IPS-18c (cell line): ENCODE data around the gene MYO1D.

ENCODE experiments used
- H3K4me3 ChIP-seq: 2 replicates; pipeline ENCODE4 v1.7.0; 2013; ENCODE audit warnings: low read depth, mild to moderate bottlenecking, low read length, moderate library complexity; ENCODE audit not compliant: insufficient read depth
- H3K9me3 ChIP-seq: one replicate; pipeline ENCODE4 v1.6.1; 2013; ENCODE audit warnings: mild to moderate bottlenecking, low read length, moderate library complexity; ENCODE audit not compliant: control insufficient read depth, insufficient read depth

MYO1D gene

DNA sequence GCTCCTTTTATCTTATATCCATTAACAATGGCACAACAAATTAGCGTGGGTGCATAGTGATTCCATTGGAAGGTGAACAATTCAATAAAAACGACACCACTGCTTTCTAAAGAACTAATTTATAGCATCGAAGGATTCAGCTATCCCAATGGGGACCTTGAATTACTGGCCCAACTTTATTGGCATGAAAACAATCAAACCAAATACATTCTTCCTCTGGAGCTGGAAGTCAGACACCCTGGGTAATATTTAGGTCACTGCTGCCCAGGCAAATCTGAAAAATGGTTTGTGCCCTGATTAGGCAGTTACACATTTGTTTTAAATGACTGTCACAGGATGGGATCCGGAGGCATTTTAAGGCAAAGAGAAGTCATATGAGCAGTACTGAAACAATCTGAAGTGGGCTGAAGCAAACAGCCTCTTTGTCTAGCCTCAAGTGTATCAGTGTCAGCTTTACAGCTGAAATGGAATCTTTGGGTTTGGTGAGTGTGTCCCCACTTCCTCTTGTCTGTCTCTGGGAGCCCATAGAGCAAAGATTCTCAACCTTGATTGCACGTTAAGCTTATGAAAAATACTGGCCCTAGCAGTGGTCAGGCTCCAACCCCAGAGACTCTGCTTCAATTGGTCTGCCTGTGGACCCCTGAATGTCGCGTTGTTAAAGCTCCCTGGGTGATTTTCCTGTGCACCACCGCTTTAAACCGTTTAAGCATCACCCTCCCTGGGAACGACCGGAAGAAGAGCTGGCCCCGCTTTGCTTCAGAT, 359.8 kb downstream of the MYO1D start:
- H3K4me3 ChIP-seq: no peak overlapping the region

DNA sequence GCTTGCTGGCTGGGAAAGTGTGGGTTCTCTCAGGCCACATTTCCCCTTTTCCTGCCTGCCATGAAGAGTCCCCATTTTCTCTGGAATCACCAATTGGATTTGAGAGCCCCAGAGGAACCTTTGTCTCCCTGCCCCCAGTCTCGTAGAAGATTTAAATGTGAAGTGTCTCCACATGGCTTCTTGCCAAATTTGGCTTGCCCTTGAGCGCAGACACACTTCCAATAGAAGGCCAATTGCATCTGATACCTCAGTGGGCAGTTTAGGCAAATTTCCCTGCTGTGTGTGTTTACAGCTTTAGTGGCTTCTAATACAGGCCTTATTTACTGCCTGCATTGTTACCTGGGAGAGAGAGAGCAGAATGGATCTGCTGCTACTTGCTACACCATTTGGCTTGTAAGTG, 360.5 kb downstream of the MYO1D start:
- Histone ChIP-seq H3K9me3 (no peaks in the 10 kb centered on the region), H3K4me3 (no peak overlapping the region)

More for the DNA sequence above, 359.8 kb downstream of the MYO1D start:
- H3K9me3 ChIP-seq: no peaks in the 10 kb centered on the region

DNA sequence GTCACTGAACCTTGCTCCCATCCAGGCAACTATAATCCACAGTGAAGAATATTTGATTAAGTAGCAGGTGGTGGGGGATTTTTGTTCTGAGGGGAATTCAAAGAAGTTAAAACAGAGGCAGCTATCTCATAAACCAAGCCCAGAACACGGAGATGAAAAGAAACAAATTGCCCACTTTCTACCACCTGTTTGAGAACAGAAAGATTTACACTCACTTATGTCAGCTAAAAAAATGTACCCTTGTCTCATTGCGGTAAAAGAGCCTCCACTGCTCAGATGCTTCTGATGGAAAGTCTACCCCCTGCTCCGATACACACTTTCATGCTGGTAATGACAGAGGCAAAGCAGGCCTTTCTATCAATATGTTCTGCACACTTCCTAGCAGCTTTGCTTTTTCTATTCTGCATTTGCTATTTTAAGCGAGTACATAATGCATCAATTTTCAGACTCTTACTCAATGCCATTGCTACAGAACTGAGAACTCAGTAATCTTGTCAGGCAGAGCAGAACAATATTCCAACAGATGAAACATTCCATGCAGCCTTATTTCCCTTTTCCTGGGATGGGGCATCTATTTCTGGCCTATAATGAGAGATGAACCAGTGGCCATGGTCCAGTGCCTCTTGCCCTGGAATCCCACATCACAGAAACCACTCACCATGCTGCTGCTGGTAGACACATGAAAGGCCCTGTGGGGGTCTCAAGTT, 361.1 kb downstream of the MYO1D start:
- H3K9me3 ChIP-seq: no peaks in the 10 kb centered on the region
- H3K4me3 ChIP-seq: no peak overlapping the region

DNA sequence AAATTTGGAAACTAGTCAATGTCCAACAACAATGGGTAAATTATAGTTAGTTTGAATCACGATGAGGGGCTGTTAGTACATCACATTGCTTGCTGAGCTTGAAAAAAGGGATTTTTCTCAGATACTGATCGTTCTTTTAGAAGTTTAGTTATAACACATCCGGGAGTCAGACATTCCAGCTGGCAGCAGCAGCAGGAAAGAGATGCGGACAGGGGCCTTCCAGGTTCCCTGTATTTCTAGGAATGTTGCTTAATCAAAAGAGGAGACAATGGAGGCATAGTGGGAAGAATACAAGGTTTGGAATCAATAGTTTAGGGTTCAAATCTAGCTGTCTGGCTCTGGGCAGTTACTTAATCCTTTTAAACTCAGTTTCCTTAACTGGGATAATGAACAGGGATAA, 362.3 kb downstream of the MYO1D start:
- H3K9me3 ChIP-seq: no peaks in the 10 kb centered on the region
- no peak overlapping the region for H3K4me3 ChIP-seq

DNA sequence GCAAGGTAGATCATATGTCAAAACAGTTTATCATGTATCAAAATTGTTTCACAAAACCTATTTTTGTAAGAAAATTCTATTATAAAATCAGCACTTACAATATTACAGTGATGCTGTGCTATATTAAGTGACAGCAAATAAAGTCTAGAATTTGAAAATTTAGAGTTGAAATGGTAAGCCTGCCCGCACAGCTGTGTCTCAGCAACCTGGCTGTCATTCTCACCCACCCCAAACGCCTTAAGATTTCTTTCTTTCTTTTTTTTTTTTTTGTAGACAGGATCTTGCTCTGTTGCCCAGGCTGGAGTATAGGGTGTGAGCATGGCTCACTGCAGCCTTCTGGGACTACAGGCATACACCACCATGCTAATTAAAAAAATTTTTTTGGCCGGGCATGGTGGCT, 363.3 kb downstream of the MYO1D start:
- no peaks in the 10 kb centered on the region for H3K9me3 ChIP-seq
- no peak overlapping the region for H3K4me3 ChIP-seq

DNA sequence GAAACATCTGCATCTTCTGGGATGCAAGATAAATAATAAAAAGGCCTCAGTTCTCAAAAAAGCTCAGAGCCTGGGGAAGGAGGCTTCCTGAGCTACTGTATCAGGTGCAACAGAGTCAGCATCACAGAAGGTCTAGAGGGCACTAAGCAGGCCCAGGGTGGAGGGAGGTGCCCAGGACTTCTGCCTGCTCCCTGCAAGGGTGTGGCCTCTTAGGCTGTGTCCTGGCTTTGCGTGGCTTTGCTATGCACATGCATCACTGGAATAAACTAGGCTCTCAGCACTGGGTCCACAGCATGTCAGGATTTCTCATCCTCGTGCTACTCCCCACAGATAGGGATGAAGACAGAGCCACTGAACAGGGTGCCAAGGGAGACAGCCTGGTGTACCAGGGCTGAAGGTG, 364.6 kb downstream of the MYO1D start:
- Histone ChIP-seq H3K4me3 (no peak overlapping the region), H3K9me3 (no peaks in the 10 kb centered on the region)

DNA sequence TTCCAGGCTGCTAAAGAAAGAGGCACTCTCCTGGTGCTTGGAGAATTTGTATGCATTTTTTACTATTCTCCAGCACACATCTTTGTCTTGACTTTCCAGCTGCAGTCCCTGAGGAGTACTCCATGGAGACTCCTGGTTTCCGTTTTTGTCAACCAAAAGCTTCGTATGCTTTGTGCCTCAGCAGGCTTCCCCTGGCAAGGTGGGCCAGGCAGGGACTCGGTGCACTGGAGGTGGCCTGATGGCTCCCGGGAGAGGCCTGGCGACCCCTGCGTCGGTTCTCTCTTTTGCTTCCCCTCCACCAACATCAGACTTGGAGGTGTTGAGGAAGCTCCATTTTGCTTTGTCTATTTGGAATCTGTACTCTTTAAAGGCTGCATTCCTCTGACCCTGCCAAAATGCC, 366.5 kb downstream of the MYO1D start:
- Histone ChIP-seq H3K9me3 (no peaks in the 10 kb centered on the region), H3K4me3 (no peak overlapping the region)

DNA sequence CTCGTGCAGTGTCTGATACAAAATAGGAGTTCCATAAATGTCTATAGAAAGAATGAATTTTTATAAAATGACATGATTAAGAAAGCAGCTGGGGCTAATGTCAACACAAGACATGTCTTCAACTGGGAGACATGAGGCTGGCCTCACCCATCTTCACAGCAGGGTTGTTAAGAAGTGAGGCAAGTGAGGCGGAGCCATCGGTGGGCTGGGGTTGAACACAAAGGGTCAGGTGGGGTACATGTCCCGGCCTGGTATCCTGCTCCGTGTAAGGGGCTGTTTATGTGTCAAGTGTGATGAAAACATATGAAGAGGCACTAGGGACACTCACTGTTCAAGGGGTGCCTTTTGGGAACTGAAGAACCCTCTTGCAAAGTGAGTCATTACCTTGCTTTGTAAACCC, 368.0 kb downstream of the MYO1D start:
- no peak overlapping the region for H3K4me3 ChIP-seq
- H3K9me3 ChIP-seq: no peaks in the 10 kb centered on the region

DNA sequence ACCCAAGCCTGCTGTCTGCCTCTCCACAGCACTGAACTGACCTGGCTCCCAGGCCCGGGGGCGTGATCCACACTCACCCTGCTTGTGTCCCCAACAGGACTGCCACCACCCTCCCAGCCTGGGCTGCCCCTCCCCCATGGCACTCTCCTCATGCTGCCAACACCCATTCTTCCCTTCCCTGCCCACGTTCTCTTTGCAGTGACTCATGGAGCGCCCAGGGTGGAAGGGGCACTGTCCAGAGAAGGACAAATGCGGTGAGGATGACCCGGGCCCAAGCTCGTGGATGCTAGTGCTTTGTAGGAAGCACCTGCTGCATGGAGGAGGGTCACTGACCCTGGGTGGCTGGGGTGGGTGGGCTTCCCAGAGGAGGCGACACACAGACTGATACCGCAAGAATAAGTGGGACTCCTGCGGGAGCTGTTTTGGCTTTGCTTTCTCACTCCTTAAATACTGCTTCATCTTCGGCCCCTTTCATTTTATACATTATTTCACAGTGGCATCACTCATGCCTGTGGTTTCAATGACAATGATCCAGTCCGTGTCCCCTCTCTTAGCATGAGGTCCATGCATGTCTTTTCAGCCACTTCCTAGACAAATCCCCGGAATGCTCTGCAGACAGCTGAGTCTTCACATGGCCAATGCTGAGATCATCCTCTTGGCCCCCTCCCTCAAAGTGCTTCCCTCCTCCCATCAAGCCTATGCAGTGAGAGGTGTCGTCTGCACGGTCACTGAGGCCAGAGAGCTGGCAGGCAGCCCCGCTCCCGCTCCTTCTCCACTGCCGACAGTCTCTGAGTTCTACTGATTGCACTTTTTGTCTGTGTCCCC, 372.5 kb downstream of the MYO1D start:
- Histone ChIP-seq H3K4me3 (no peak overlapping the region), H3K9me3 (no peaks in the 10 kb centered on the region)

DNA sequence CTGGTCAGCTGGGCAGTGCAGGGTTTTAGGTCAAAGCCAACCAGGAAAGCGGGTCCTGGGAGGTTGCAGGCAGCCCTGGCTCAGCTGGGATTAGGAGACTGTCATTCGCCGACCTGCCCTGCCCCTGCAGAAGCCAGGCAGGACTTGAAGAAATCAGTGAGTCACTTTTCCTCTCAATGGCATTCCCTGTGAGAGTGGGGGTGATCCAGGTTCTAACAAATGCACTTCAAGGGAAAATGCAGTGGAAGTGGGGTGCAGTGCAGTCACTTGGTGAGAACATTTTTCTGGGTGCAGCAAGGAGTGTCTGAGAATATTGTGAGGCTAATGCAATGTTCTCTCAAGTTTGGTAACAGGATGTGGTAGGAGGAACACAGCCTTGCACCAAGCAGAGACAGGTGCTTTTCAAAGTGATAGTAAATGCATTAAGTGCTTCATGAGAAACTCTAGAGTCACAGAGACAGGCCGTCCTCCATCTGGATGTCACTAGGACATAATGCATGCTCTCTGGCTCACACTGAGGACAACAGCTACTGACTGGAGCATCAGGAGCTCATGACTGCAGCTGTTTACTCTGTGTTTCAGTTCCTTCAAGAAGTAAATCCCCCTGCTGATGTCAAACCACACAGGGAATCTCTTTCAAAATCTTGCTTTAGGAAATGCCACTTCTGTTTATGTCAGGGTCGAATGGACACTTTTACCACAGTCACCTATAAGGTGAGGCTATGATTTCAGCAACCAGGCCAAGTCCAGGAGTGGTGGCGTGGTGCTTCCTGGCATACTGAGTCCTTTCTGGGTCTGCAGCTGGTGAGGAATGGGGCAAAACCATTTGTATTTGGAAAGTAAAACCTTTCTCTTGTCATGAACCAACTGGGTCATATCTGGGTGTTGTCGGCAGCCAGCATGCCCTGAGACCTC, 373.4 kb downstream of the MYO1D start:
- no peaks in the 10 kb centered on the region for H3K9me3 ChIP-seq
- H3K4me3 ChIP-seq: no peak overlapping the region

DNA sequence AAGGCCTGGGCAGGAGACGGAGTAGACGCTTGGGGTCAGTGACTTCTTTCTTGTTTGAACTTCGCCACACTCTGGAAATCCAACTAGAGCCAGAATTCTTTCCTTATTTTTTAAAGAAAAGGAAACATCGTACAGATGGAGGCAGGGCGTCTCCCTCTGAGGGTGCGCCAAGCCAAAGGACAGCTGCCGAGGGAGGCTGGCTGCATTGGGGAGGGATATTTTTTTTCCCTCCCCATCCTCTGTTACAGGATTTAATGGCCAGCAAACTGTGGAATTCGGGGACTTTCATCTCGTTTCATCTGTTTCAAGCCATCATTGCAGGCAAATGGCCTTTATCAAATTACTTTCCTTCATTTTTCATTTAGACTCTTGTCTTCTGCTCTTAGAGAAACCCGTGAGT, 374.2 kb downstream of the MYO1D start:
- H3K4me3 ChIP-seq: no peak overlapping the region
- no peaks in the 10 kb centered on the region for H3K9me3 ChIP-seq

DNA sequence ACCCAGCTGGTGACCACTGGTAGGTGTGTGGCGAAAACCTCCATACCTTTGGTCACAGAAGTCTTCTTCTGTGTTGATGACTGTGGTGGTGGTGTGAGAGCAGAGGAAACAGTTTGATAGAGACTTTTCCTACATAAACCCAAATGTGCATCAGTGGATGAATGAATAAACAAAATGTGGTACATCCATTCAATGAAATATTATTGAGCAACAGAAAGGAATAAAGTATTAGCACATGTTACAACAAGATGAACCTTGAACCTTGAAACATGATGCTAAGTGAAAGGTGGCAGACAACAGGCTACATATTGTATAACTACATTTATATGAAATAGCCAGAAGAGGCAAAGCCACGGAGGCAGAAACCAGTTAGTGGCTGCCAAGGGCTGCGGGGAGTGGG, 374.9 kb downstream of the MYO1D start:
- H3K9me3 ChIP-seq: no peaks in the 10 kb centered on the region
- no peak overlapping the region for H3K4me3 ChIP-seq

DNA sequence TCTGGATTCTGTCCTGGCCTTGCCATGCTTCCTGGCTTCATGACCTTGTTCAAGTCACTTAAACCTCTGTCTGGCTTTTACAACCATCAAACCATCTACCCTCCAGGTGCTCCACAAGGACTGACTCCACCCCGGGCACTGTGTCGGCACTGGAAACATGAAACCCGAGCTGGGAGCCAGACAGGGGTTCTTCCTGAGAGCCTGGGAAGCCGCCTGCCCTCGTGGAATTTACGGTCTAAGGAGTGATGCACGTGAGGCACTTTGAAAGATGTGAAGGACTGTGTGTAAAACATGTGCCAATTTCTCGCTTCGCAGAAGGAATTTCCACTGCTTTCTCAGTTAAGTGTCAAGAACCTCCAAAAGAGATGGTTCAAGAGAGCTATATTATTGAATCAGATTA, 378.5 kb downstream of the MYO1D start:
- no peaks in the 10 kb centered on the region for H3K9me3 ChIP-seq

DNA sequence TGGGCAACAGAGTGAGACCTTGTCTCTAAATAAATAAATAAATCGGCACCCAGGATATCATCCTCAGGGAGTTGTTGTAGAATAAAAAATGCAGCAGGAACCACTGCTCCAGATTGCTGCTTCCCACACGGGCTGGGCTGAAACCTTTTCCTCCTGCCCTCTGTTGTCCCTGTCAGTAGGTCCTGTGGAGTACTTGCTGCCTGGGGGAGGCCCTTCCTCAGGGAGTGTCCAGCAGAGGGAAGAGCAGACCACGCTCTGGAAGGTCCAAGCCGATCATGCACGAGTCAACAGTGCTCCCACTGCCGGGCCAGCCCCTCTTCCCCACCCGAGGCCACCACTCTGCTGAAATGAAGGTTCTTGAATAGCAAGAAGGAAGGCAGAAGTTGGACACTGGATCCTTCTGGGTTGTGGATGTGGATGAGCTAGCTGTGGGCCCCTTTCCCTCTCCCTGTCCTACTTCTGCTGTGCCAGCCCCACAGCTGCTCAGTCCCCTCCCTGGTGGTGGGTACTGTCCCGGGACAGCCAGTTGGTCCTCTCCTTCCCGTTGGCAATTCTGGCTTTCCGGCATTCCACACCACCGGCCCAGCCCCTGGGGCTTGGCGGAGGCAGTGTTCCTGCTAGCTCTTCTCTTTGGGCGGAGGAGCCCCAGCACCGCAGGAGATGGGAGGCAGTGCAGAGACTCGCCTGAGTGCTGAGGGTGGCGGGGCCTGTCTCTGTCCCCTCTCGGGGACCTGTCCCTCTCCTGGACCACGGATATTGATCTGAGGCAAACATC, 379.3 kb downstream of the MYO1D start:
- Histone ChIP-seq H3K4me3 (no peak overlapping the region), H3K9me3 (no peaks in the 10 kb centered on the region)

More for the DNA sequence above, 378.5 kb downstream of the MYO1D start:
- no peak overlapping the region for H3K4me3 ChIP-seq

DNA sequence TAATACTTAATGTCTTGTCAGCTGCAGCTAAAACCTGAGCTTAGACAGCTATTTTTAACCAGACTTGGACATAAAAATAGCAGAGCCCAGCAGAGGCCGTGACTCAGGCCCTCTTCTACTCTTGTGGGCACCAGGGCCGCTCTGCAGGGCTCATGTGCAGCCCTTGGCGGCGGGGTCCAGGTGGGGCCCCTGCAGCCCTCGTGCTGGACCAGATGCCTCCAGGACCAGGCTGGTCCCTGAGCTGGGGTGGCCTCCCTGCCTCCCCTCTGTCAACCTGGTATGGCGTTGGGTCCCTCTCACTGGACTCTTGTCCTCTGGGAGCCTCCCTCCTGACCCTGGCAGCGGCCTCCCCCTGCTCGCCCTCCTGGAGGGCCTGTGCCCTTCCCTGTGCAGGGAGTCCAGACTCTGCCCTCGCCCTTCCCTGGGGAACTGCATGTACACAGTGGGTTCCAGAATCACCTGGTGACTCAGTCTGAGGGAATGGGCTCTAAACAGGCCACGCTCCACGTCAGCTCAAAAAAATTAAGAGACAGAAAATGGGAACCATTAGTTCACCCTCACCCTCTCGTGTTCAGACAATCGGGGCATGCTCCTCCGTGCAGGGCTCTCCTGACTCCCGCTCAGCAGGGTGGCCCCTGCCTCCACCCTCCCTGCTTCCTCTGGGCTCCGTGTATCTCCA, 380.4 kb downstream of the MYO1D start:
- H3K9me3 ChIP-seq: no peaks in the 10 kb centered on the region

More for the DNA sequence above, 380.4 kb downstream of the MYO1D start:
- H3K4me3 ChIP-seq: no peak overlapping the region
